ENCODE measurements around the gene POU3F2. TPM values are rescaled to one million over a fixed set of nuclear protein-coding genes. Genes with fewer than 3 reads are reported as not detected.

The POU3F2 gene
- total RNA-seq (not detected in 2 replicates), polyA plus RNA-seq (not detected in 2 replicates), polyA minus RNA-seq (0.07 TPM in 1 of 2 replicates, not detected in the other)
- not detected for total RNA-seq (2013)

- no peaks in the 10 kb centered on the region for H3K9me3 Mint-ChIP-seq (ENCODE audit: insufficient read depth)
- Histone ChIP-seq H3K27ac (ENCODE audit: low read length in 2 of 2) (no peak within 1 kb of the TSS), H4K20me1 (ENCODE audit: control insufficient read depth, insufficient read depth, low read length, poor library complexity, severe bottlenecking) (no peaks in the 10 kb centered on the region), H3K4me3 (ENCODE audit: control extremely low read depth in 1 of 5, extremely low read depth in 1 of 5, insufficient read depth in 1 of 5, low read depth in 2 of 5, low read length in 4 of 5) (peak within 1 kb of the TSS; percentile 48 to 82 (median 59)), H2AFZ (ENCODE audit: insufficient read depth, low read depth, low read length, poor library complexity, severe bottlenecking) (peak within 1 kb of the TSS; percentile 93), H3K9ac (ENCODE audit: low read length) (peak within 1 kb of the TSS; percentile 77), H3K79me2 (ENCODE audit: control insufficient read depth, insufficient read depth, low read length) (no peaks in the 10 kb centered on the region), H3K27me3 (replicated peaks in 1 of 4; ENCODE audit: control extremely low read depth in 1 of 4, control insufficient read depth in 3 of 4, insufficient read depth in 4 of 4, low read length in 3 of 4) (peaks cover 0 to 81% (median 69%) of the 10 kb centered on the region in 4 experiments), H3K36me3 (replicated peaks in 1 of 2; ENCODE audit: control extremely low read depth in 1 of 2, control insufficient read depth in 1 of 2, extremely low read depth in 1 of 2, insufficient read depth in 2 of 2, low read length in 1 of 2) (no peaks in the 10 kb centered on the region), H3K9me3 (ENCODE audit: control extremely low read depth in 1 of 3, control insufficient read depth in 2 of 3, insufficient read depth in 1 of 3, low read length in 2 of 3) (peaks cover 0 to 42% (median 0%) of the 10 kb centered on the region in 3 donors), H3K4me2 (replicated peaks; ENCODE audit: low read depth, low read length, poor library complexity, severe bottlenecking) (peak within 1 kb of the TSS; percentile 100), H3K4me1 (ENCODE audit: control insufficient read depth in 2 of 2, insufficient read depth in 2 of 2, low read length in 2 of 2) (peaks cover 49 to 60% of the 10 kb centered on the region in 2 donors)
- peaks cover 77% of the 10 kb centered on the region for H3K27me3 Mint-ChIP-seq
- peak within 1 kb of the TSS; percentile 92 for H3K4me3 Mint-ChIP-seq
- ChIA-PET POLR2A (no interaction called here), CTCF (interaction anchor here (1.2 to 1.3 kb wide), 2 partner anchors 11 to 285 kb away, joined by 4 to 6 read pairs; no protein-coding TSS in a partner anchor)
- ATAC-seq (ENCODE audit: low read depth) = peak; percentile 86
- intact Hi-C loops (cut with micrococcal nuclease) = loop anchor here (1.0 to 10.0 kb wide), 2 partner anchors 113 to 1910 kb away; partner anchors contain the start of genes FBXL4 and KLHL32
- peak within 1 kb of the TSS; percentile 63 for H3K27ac Mint-ChIP-seq
- DNase-seq = peak; percentile 79
- TF ChIP-seq EZH2 (IDR thresholded peaks at IDR 0.05; ENCODE audit: borderline replicate concordance, insufficient read depth, low read depth, low read length, poor library complexity, severe bottlenecking) (peak; percentile 28), CTCF (IDR thresholded peaks at IDR 0.05) (no peak)
- H3K4me1 Mint-ChIP-seq = peaks cover 45% of the 10 kb centered on the region
- WGBS (ENCODE audit: insufficient coverage) = 1% methylated on average over 71 of the region's 83 CpGs
Observed at GRCh38 chr6:98834060-98835031, at the start of gene POU3F2. Gene POU3F2, plus strand, starts transcription at chr6:98834574. Its CDS starts 300 bp downstream, at chr6:98834874.

Measured in B cell (primary cell).